ENCODE data around the gene BATF3.

Gene BATF3

DNA sequence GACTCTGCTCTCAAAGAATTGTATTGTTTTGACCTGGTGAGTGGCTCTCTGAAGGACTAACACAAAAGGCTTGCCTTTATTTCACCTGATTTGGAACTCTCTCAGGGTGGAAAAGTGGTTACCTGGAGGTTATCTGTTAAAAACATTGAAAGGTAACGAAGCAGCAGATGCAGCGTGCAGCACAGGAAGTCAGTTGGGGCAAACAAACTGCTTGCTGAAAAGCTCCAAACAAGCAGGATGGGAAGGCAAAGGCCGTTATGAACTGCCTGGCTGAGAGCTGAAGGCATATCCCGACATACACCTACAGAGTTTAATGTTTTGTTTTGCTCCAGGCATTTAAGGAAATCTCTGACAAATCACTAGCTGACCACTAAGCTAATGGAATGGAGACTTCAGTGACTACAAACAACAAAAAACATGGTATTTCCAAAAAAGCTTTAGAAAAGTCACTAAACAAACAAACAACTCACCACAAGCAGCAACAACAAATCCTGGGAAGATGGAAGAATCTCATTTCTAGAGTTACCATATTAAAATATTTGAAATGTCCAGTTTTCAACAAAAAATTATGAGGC, 44.3 kb upstream of the BATF3 start:
- Histone ChIP-seq H3K4me1 (ENCODE audit: insufficient read depth, low read length) (no peaks in the 10 kb centered on the region), H3K4me2 (ENCODE audit: insufficient read depth, low read length) (no peak overlapping the region), H3K79me2 (ENCODE audit: insufficient read depth, low read length) (peaks cover 25% of the 10 kb centered on the region), H3K27ac (ENCODE audit: low read length) (no peak overlapping the region), H3K36me3 (ENCODE audit: insufficient read depth, low read length) (peaks cover 13% of the 10 kb centered on the region), H4K20me1 (ENCODE audit: insufficient read depth, low read length) (no peaks in the 10 kb centered on the region), H3K9ac (ENCODE audit: low read depth, low read length) (no peak overlapping the region), H3K4me3 (ENCODE audit: low read depth in 1 of 2, low read length in 2 of 2) (no peak overlapping the region), H2AFZ (ENCODE audit: low read depth, low read length) (no peak overlapping the region), H3K27me3 (ENCODE audit: insufficient read depth, low read length, poor library complexity) (no peaks in the 10 kb centered on the region), H3K9me3 (ENCODE audit: insufficient read depth, low read length, severe bottlenecking) (no peaks in the 10 kb centered on the region)
- DNase-seq = no peak
- ATAC-seq (ENCODE audit: insufficient read depth, low read depth) = no peak
- TF ChIP-seq, protein P1, sequence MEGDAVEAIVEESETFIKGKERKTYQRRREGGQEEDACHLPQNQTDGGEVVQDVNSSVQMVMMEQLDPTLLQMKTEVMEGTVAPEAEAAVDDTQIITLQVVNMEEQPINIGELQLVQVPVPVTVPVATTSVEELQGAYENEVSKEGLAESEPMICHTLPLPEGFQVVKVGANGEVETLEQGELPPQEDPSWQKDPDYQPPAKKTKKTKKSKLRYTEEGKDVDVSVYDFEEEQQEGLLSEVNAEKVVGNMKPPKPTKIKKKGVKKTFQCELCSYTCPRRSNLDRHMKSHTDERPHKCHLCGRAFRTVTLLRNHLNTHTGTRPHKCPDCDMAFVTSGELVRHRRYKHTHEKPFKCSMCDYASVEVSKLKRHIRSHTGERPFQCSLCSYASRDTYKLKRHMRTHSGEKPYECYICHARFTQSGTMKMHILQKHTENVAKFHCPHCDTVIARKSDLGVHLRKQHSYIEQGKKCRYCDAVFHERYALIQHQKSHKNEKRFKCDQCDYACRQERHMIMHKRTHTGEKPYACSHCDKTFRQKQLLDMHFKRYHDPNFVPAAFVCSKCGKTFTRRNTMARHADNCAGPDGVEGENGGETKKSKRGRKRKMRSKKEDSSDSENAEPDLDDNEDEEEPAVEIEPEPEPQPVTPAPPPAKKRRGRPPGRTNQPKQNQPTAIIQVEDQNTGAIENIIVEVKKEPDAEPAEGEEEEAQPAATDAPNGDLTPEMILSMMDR (IDR thresholded peaks at IDR 0.05; ENCODE audit: borderline replicate concordance, extremely low read depth, low read length, poor library complexity, severe bottlenecking) = no peak
- no peak for TF ChIP-seq EZH2 (IDR thresholded peaks at IDR 0.05; ENCODE audit: borderline replicate concordance, low read depth, low read length, severe bottlenecking)

DNA sequence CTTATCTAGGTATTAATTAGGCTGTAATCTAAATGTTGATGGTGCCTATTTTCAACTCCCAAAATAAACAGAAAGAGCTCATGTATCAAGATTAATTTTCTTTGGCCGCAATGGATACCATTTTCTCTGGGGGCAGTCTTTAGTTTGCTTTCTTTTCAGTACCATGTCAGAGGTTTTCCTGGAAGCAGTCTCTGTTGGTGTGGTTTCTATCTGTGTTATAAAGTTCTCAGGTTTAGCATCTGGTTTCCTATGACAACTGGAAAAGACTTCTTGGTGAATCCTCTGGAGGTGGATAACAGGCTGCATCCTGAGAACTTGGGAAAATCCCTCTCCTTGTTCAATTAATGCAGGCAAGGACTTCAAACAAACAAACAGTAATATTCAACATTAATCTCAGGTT, 38.7 kb upstream of the BATF3 start:
- Histone ChIP-seq H3K4me2 (ENCODE audit: insufficient read depth, low read length) (no peak overlapping the region), H3K9me3 (ENCODE audit: insufficient read depth, low read length, severe bottlenecking) (no peaks in the 10 kb centered on the region), H3K79me2 (ENCODE audit: insufficient read depth, low read length) (peaks cover 2% of the 10 kb centered on the region; the same call in 1 of the 2 replicates), H2AFZ (ENCODE audit: low read depth, low read length) (no peak overlapping the region), H3K27ac (ENCODE audit: low read length) (no peak overlapping the region), H3K36me3 (ENCODE audit: insufficient read depth, low read length) (peaks cover 22% of the 10 kb centered on the region; the same call in 1 of the 2 replicates), H3K4me3 (ENCODE audit: low read depth in 1 of 2, low read length in 2 of 2) (no peak overlapping the region), H3K4me1 (ENCODE audit: insufficient read depth, low read length) (no peaks in the 10 kb centered on the region), H4K20me1 (ENCODE audit: insufficient read depth, low read length) (no peaks in the 10 kb centered on the region), H3K9ac (ENCODE audit: low read depth, low read length) (no peak overlapping the region), H3K27me3 (ENCODE audit: insufficient read depth, low read length, poor library complexity) (no peaks in the 10 kb centered on the region)
- no peak for DNase-seq
- peak; percentile 60 for ATAC-seq (ENCODE audit: insufficient read depth, low read depth)
- TF ChIP-seq EZH2 (IDR thresholded peaks at IDR 0.05; ENCODE audit: borderline replicate concordance, low read depth, low read length, severe bottlenecking) = no peak
- TF ChIP-seq, protein P1 (IDR thresholded peaks at IDR 0.05; ENCODE audit: borderline replicate concordance, extremely low read depth, low read length, poor library complexity, severe bottlenecking) = no peak

DNA sequence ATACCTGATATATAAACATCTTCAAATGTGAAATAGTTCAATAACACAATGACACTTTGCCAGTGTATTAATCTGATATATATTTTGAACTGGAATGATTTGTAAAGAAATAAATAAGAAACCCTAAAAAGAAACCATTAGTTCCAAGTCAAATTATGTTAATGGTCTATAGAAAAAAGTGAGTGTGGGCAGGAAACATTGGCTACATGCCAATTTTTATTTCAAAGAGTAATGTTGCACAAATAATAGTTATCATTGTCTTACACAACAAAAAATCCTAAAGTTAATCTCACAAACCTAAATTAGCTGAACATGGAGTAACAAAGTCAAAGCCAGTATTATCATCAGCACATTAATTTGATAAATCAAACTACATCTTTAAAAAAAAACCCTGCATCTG, 37.9 kb upstream of the BATF3 start:
- Histone ChIP-seq H3K27me3 (ENCODE audit: insufficient read depth, low read length, poor library complexity) (no peaks in the 10 kb centered on the region), H2AFZ (ENCODE audit: low read depth, low read length) (no peak overlapping the region), H3K9ac (ENCODE audit: low read depth, low read length) (no peak overlapping the region), H3K27ac (ENCODE audit: low read length) (no peak overlapping the region), H3K4me2 (ENCODE audit: insufficient read depth, low read length) (no peak overlapping the region), H3K4me1 (ENCODE audit: insufficient read depth, low read length) (no peaks in the 10 kb centered on the region), H3K79me2 (ENCODE audit: insufficient read depth, low read length) (peaks cover 2% of the 10 kb centered on the region; the same call in 1 of the 2 replicates), H3K36me3 (ENCODE audit: insufficient read depth, low read length) (peaks cover 27% of the 10 kb centered on the region; the same call in 1 of the 2 replicates), H3K9me3 (ENCODE audit: insufficient read depth, low read length, severe bottlenecking) (no peaks in the 10 kb centered on the region), H3K4me3 (ENCODE audit: low read depth in 1 of 2, low read length in 2 of 2) (no peak overlapping the region), H4K20me1 (ENCODE audit: insufficient read depth, low read length) (no peaks in the 10 kb centered on the region)
- TF ChIP-seq EZH2 (IDR thresholded peaks at IDR 0.05; ENCODE audit: borderline replicate concordance, low read depth, low read length, severe bottlenecking) = no peak
- TF ChIP-seq, protein P1 (IDR thresholded peaks at IDR 0.05; ENCODE audit: borderline replicate concordance, extremely low read depth, low read length, poor library complexity, severe bottlenecking) = no peak
- ATAC-seq (ENCODE audit: insufficient read depth, low read depth) (no peak), DNase-seq (no peak)

Data from DND-41 (cell line).